ENCODE data around the gene PCDHGB6.
"Not testable (repeated sequence)": the region's sequence is repeated elsewhere in the genome, so short reads cannot be mapped to it uniquely, and the experiment has no call there.

PCDHGB6 gene

DNA sequence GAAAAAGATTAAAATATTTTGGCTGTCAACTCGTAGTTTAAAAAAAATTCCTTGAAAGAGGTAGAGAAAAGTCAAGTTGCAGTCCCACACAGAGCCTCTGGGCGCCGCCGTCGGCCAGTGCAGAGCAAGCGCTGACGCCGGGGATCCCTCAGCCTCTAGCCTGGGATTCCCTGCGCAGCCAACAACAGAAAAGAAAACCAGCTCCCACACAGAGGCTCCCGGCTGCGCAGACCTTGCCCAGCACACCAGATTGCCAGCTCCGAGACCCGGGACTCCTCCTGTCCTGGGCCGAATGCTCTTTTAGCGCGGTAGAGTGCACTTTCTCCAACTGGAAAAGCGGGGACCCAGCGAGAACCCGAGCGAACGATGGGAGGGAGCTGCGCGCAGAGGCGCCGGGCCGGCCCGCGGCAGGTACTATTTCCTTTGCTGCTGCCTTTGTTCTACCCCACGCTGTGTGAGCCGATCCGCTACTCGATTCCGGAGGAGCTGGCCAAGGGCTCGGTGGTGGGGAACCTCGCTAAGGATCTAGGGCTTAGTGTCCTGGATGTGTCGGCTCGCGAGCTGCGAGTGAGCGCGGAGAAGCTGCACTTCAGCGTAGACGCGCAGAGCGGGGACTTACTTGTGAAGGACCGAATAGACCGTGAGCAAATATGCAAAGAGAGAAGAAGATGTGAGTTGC lies 9.8 kb downstream of the PCDHGB6 start, which contains the start of gene PCDHGB7:
Gene PCDHGB7, plus strand, starts transcription at position 184 of the 679 bp plus-strand sequence. Its CDS starts 183 bp downstream, at position 367.
- DNase-seq (ENCODE audit: low read depth, low spot score): peak; percentile 91

GRCh38 chr5:141419074-141419880 lies 11.5 kb downstream of the PCDHGB6 start:
- DNase-seq (ENCODE audit: low read depth, low spot score): no peak

- peak; percentile 78 for DNase-seq (ENCODE audit: low read depth, low spot score)
Measured at GRCh38 chr5:141420855-141421488, 13.2 kb downstream of the PCDHGB6 start, which contains the start of gene PCDHGA11. Gene PCDHGA11 (plus strand): TSS chr5:141421051. CDS start chr5:141421228, 177 bp downstream.

DNA sequence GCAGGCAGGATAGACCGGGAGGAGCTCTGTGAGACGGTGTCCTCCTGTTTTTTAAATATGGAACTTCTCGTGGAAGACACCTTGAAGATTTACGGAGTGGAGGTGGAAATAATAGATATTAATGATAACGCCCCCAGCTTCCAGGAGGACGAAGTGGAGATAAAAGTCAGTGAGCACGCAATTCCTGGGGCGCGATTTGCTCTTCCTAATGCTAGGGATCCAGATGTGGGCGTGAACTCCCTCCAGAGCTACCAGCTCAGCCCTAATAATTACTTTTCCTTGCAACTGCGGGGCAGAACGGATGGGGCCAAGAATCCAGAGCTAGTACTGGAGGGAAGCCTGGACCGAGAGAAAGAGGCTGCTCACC lies 13.7 kb downstream of the PCDHGB6 start:
- no peak for DNase-seq (ENCODE audit: low read depth, low spot score)

DNA sequence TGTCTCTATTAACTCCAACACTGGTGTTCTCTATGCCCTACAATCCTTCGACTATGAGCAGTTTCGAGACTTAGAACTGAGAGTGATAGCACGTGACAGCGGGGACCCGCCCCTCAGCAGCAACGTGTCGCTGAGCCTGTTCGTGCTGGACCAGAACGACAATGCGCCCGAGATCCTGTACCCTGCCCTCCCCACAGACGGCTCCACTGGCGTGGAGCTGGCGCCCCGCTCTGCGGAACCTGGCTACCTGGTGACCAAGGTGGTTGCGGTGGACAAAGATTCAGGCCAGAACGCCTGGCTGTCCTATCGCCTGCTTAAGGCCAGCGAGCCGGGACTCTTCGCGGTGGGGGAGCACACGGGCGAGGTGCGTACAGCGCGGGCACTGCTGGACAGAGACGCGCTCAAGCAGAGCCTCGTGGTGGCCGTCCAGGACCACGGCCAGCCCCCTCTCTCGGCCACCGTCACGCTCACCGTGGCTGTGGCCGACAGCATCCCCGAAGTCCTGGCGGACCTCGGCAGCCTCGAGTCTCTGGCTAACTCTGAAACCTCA lies 15.0 kb downstream of the PCDHGB6 start:
- no peak for DNase-seq (ENCODE audit: low read depth, low spot score)

- DNase-seq (ENCODE audit: low read depth, low spot score): no peak
Measured at GRCh38 chr5:141427783-141428426, 20.1 kb downstream of the PCDHGB6 start.

- peak; percentile 67 for DNase-seq (ENCODE audit: low read depth, low spot score)
Measured at GRCh38 chr5:141430332-141431113, 22.7 kb downstream of the PCDHGB6 start, which contains the start of gene PCDHGA12. Gene PCDHGA12 (plus strand): TSS chr5:141430507. CDS start chr5:141430760, 253 bp downstream.

GRCh38 chr5:141431286-141431685 lies 23.5 kb downstream of the PCDHGB6 start:
- DNase-seq (ENCODE audit: low read depth, low spot score): no peak

- DNase-seq (ENCODE audit: low read depth, low spot score): not testable (repeated sequence)
Measured at GRCh38 chr5:141432308-141432707, 24.5 kb downstream of the PCDHGB6 start.

DNA sequence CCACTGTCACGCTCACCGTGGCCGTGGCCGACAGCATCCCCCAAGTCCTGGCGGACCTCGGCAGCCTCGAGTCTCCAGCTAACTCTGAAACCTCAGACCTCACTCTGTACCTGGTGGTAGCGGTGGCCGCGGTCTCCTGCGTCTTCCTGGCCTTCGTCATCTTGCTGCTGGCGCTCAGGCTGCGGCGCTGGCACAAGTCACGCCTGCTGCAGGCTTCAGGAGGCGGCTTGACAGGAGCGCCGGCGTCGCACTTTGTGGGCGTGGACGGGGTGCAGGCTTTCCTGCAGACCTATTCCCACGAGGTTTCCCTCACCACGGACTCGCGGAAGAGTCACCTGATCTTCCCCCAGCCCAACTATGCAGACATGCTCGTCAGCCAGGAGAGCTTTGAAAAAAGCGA lies 24.9 kb downstream of the PCDHGB6 start:
- DNase-seq (ENCODE audit: low read depth, low spot score): not testable (repeated sequence)

- DNase-seq (ENCODE audit: low read depth, low spot score): no peak
Measured at GRCh38 chr5:141434006-141434405, 26.2 kb downstream of the PCDHGB6 start.

GRCh38 chr5:141437221-141437620 lies 29.4 kb downstream of the PCDHGB6 start:
- no peak for DNase-seq (ENCODE audit: low read depth, low spot score)

GRCh38 chr5:141439411-141440141 lies 31.8 kb downstream of the PCDHGB6 start:
- peak; percentile 35 for DNase-seq (ENCODE audit: low read depth, low spot score)

DNA sequence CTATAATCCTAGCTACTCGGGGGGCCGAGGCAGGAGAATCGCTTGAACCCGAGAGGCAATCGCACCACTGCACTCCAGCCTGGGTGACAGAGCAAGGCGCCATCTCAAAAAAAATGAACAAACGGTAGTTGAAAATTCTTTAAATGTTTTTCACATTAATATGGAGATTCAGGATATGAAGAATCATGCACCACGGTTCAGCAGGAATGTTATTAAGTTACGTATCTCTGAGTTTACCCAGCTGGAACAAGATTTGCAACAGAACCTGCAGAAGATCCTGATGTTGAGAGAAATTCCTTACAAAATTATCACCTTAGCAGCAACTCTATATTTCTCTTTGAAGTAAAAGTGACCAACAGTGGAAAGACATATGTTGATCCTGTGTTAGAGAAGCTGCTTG lies 32.5 kb downstream of the PCDHGB6 start:
- no peak for DNase-seq (ENCODE audit: low read depth, low spot score)

GRCh38 chr5:141441571-141442170 lies 33.9 kb downstream of the PCDHGB6 start:
- no peak for DNase-seq (ENCODE audit: low read depth, low spot score)

Measured in ELF-1 (cell line).